HG03520 (cell line): Measurements from ENCODE around the gene MPO.

Experiments used
- ATAC-seq: cut with Tn5 transposase; IDR thresholded peaks from one replicate; pipeline ENCODE4 v1.9.1; 2021; ENCODE audit warnings: mild to moderate bottlenecking, moderate library complexity; ENCODE audit not compliant: unreplicated experiment

The MPO gene

DNA sequence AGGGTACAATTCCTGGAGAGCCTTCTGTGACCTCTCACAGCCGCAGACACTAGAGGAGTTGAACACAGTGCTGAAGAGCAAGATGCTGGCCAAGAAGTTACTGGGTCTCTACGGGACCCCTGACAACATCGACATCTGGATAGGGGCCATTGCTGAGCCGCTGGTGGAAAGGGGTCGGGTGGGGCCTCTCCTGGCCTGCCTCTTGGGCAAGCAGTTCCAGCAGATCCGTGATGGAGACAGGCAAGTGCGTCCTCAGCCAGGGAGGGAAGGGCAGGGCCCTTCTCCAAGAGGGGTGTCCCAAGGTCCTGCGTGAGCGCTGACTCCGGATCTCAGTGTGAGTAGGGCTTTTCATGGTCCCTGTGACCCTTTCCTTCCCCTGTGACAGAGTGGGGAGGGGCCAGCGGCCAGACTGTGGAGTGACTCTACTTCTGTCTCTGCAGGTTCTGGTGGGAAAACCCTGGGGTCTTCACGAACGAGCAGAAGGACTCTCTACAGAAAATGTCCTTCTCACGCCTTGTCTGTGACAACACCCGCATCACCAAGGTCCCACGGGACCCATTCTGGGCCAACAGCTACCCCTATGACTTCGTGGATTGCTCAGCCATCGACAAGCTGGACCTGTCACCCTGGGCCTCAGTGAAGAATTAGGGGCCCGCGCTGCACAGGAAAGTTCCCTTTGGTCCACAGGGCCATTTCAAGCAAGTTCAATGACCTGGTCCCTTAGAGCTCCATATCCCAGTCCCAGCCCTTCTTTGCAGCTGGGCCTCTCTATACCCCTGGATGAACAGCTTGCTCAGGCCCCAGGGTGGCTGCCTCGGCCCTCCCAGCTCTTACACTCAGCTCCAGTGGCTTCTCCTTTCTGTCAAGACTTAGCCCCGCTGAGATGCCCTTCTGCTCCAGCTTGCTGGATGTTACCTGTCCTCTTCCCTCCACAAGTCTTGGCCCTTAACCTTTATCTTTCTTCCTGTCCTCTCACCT lies 13.1 kb downstream of the MPO start:
- ATAC-seq, result no peak

DNA sequence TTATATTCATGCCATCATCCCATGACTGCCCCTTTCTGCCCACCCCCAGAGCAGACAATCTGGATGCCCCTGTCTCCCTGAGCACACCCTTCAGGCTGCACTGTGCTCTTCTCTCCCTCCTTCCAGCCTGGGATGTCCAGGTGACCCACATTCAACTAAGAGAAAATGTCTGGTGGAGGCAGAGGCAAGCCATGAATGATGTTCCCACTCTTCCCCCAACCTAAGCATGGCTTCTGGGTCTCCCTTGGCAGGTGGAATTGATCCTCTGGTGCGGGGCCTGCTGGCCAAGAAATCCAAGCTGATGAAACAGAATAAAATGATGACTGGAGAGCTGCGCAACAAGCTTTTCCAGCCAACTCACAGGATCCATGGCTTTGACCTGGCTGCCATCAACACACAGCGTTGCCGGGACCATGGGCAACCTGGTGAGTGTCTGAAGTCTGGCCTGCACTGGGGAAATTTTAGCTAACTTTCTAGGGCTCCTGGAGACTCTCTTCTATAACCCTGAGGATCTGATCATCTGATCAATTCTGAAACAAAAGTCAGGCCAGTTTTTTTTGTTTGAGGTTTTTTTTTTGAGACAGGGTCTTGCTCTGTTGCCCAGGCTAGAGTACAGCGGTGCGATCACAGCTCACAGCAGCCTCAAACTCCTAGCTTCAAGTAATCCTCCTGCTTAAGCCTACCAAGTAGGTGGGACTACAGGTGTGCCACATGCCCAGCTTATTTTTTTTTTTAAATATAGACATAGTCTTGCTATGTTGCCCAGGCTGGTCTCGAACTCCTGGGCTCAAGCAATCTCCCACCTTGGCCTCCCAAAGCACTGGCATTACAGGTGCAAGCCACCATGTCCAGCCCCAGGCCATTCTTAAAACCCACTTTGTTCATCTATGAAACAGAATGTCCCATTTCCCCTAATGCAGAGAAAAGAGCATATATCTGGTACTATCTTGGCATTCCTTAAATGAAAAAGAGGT lies 14.5 kb downstream of the MPO start:
- ATAC-seq, result no peak

DNA sequence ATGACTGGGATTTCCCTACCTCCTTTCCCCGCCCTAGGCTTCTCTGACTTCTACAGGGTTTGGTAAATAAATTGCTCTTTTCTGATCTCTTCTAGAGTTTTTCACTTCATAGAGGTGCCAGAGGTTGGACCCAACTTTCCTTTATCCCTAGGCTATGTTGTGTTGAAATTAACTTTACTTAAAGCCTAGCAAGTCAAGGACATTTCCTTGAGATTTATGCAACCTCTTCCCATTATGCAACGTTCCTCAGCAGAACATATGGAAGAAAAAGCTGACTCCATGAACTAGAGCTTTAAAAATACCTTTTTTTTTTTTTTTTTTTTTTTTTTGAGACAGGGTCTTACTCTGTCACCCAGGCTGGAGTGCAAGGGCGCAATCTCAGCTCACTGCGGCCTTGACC lies 15.5 kb downstream of the MPO start:
- ATAC-seq, result no peak

DNA sequence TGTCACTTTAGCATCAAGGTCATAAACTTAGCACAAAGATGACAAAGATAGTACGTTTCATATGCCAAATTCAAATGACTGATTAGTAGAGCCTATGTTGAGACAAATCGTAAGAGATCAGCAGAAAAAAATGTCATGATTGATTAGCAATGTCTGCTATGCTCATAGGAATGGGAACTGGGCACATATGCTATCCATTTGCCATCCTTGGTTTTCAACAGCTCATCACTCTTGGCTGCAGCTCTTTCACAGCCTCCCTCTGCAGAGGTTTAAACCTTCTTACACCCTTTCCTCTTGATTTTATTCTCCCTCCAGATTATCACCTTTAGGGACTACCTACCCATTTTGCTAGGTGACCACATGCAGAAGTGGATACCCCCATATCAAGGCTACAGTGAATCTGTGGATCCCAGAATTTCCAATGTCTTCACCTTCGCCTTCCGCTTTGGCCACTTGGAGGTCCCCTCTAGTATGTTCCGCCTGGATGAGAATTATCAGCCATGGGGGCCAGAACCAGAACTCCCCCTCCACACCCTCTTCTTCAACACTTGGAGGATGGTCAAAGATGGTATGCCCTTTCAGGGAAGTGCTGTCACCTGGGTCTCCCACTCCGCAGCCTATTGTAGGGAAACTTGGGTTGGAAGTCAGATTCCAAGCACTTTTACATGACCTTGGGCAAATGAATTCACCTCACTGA lies 16.2 kb downstream of the MPO start:
- no peak for ATAC-seq

DNA sequence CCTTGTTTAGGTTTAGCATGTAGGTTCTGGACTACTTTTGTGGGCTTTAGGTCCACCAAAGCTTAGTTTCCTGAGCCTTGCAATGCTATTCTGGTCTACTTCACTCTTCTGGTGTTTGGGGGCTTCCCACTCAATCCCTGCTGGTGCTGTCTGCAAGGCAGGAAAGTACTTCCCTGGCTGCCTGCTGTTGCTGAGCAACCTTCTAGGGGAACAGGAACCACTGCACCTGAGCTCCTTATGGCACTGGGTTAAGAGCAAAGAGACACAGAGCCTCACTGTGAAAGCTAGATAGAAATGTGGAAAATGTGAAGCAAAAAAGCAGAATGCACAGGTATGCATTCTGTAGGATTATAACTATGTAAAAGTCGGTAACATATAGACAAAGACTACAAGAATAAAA lies 17.0 kb downstream of the MPO start:
- no peak for ATAC-seq

DNA sequence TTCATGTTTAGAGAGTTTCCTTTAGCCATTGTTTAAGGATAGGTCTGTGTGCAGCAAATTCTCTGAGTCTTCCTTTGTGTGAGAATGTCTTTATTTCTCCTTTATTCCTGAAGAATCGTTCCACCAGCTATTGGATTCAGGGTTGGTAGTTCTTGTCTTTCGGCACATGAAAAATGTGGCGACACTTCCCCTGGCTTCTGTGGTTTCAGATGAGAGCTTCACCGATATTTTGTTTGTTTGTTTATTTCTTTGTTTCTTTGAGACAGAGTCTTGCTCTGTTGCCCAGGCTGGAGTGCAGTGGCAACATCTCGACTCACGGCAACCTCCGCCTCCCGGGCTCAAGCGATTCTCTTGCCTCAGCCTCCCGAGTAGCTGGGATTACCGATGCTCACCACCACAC lies 18.6 kb downstream of the MPO start:
- no peak for ATAC-seq

DNA sequence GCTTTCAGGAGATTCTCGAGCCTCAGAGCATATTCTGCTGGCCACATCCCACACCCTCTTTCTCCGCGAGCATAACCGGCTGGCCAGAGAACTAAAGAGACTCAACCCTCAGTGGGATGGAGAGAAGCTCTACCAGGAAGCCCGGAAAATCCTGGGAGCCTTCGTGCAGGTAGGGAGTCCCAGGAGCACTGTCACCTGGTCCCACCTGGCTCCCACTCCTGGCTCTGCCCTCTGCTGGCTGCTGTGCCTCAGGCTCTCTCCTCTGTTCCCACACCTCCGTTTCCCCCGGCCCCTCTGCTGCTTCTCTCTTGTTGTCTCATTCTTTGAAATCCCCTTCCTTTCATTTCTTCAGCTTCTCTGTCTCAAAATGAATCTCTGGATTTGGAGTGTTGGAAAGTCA lies 25.9 kb downstream of the MPO start:
- ATAC-seq, result no peak

DNA sequence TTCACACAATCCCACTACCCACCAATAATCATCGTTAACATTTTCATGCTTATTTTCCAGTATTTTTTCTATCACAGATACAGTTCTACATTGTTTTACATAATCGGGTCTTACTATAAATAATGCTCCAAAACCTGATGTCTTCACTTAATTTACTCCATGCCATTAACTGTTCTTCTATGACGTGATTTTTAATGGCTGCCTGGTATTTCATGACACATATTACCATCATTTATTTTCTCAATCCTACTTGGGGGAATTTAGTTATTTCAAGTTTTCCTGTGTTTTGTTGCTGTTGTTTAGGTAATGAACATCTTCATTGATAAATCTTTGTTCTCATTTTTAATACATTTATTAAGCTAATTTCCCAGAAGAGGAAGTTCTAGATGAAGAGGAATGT lies 27.7 kb downstream of the MPO start:
- ATAC-seq, result no peak

DNA sequence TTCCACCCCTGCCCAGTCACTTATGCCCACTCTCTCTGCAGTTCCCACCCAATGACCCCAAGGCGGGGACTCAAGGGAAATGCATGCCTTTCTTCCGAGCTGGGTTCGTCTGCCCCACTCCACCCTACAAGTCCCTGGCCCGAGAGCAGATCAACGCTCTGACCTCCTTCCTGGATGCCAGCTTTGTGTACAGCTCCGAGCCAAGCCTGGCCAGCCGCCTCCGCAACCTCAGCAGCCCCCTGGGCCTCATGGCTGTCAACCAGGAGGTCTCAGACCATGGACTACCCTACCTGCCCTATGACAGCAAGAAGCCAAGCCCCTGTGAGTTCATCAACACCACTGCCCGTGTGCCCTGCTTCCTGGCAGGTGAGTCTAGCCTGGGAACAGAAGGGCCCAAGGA lies 28.6 kb downstream of the MPO start:
- no peak for ATAC-seq

DNA sequence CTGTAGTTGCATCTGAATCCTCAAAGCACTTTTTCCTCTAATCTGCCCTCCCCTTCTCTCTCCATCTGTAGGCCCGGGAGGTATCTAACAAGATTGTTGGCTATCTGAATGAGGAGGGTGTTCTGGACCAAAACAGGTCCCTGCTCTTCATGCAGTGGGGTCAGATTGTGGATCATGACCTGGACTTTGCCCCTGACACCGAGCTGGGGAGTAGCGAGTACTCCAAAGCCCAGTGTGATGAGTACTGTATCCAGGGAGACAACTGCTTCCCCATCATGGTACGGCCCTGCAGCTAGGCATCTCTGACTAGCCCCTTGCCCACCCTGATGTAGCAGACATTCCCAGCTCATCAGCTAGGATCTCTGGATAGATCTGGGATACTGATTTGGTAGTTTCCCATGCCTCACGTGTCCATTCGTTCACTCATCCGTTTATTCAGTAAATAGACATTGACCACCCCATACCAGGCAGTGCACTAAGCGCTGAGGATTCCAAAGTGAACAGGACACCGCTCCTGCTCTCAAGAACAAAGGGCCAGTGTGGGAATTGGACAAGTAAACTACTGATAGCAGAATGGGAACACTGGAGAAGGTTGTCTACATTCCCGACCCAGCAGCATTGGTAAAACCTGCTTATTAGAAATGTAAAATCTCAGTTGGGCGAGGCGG lies 30.3 kb downstream of the MPO start:
- ATAC-seq, result no peak

DNA sequence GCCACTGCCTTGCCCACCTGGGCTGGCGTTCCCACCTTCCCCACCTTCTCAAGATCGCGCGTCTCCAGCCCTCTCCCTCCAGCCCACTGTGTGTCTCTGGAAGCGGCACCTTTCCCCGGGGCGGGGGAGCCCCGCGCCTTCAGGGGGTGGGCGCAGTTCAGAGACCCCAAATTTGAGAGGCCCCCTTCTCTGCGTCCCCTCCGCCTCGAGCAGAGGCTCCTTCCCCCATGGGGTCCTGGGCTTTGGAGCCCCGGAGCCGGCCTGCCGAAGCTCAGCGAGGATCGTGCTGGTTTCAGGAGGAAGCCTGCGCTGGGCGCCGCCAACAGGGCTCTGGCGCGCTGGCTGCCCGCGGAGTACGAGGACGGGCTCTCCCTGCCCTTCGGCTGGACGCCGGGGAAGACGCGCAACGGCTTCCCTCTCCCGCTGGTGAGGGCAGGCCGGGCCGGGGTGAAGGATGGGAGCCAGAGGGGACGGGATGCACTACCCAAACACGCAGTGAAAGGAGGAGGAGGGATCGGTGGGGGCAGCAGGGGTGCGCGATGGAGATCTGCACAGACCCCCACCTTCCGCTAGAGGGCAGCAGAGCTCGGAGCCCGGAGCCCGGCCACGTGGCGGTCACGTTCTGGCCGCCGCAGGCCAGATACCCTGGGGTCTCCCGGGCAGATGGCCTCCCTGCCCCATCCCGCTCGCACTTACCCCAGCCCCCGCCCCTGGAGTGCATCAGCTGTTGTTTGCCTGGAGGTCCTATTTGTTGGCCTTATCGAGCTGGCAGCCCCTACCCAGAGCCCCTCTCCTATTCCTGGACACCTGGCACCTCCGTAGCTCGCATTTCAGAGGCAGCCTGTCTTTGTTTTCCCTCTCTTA lies 31.2 kb downstream of the MPO start:
- ATAC-seq, result peak; percentile 51

DNA sequence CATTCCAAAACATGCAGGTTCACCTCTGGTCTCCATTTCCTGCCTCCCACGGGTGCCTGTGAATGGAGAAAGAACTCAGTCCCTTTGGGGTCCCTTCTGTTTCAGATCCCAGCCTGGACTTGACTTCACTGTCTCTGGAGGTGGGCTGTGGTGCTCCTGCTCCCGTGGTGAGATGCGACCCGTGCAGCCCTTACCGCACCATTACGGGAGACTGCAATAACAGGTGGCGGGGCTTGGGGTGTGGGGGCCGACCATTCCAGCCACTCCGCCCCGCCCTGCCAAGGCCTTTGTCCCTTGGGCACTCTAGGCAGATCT lies 31.8 kb downstream of the MPO start:
- ATAC-seq, result no peak

DNA sequence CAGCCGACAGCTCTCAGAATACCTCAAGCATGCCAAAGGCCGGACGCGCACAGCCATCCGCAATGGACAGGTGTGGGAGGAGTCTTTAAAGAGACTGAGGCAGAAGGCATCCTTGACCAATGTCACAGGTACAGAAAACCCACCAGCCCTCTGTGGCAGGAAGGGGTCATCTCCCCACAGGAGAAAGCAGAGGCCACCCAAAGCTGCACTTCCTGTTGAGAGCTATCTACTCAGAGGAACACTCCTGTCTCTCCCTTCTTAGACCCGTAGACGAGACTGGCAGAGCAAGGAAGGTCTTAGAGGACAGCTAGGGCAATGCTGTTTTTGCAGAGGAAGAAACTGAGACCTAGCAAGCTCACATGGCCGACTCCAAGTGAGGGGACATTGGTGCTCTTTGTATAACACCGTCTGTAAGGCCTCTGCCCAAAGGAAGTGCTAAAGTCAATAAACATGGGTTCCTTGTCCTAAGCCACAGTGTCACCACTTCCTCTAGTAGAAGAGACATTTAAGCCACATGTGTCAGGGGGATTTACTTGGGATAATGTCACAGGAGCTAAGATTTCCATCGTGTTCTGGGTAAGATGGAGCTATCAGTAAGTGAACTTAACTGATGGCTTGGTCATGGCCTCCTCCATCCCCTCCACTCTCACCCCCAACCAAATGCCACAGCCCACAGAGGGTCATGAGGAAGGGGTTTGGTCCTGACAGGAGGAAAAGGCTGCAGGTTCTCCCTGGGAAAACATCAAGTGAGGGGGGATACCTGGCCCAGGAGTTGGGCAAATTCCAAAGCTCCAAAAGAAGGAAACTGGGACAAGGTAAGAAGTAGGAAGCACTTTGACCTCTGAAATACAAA lies 33.0 kb downstream of the MPO start:
- ATAC-seq, result no peak

DNA sequence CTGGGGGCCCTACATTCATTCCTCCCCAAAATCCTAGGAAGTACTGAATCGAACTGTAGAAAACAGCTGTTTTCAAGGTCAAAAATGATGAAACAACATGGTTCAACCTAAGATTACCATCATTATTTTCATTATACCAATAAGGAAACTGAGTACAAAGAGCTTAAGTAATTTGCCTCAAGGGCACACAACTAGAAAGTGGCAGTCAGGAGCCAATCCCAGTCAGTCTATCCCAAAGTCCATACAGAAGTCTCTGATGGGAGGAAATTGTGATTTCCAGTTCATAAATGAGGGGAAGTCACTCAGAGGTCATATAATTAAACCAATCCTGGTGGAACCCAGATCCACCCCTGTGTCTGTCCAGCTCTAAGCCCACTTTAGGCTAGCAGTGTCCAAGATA lies 34.0 kb downstream of the MPO start:
- no peak for ATAC-seq

DNA sequence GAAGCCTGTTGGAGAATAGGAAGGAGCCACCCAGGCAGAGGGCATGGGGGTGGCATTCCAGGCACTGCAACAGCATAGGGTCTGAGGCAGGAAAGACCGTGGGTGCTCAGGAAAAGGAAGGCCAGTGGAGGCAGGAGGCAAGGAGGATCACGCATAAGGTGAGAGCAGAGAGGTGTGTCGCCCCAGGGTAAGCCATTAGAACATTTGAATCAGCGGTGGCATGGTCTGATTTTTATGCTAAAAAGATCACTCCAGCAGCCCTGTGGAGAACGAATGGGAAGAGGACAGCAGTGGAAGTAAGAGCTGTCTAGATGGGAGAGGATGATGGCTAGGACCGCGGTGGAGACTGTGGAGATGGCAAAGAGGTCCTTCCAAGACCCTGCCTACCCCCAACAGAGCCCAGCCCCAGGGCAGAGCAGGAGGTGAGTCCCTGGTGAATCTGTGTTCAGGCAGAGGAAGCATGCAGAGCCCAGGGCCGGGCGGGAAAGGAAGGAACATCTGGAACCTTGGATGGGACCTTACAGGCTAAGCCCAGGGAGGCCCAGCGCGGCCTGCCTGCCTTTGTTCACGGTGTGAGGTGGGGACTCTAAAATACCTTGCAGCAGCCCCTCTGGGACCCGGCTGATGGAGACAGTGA lies 34.5 kb downstream of the MPO start:
- no peak for ATAC-seq

DNA sequence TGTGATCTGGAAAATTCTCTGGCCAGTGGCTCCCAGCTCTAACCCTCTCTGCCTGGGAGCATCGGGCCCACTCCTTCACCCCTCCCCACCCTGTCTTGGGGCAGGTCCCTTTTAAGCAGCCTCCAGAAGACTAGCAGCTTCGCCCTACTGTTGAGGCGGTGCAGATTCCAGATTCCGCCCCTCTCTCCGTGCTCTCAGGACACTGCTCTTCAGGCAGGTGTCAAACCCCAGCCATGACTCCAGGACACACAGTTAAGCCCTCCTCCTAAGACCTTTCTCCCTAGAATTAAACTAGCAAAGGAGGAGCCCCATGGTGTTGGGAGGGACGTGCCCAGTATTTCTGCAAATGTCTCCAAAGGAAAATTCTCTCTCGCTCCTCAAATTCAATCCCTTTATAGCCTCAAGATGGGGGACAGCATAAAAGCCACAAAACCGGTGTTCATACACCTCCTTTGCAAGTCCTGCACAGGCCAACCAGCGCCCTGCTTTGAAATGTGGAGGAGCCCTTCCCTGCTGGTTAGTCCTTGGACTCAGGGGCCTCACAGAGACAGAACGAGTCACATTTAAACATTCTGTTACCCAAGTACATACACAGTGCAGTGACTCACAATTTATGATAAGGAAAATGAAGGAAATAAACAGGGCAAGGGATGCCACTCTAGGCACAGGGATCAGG lies 35.2 kb downstream of the MPO start:
- ATAC-seq, result no peak

DNA sequence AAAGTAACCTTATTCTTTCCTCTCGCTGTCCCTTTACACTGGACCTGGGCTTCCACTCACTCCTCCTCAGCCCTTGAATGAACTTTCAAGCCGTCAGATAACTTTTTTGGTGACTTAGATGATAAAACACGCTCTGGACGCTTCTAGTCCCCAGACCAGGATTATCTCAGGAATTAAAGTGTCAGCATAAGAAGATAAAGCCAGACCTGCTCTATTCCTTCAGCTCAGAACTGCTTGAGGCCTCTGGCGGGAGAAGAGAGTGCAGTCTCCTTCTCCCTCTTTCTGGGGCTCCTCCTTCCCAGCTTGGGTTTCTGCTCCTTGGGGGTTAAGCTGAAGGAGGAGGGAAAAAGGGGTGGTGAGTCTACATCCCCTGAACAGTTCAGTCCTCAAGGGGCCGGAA lies 35.8 kb downstream of the MPO start:
- ATAC-seq, result no peak
